ENCODE data around the gene TMEM50B. TPM values are rescaled to one million over a fixed set of nuclear protein-coding genes. Genes with fewer than 3 reads are reported as not detected.
"Not testable (repeated sequence)": the region's sequence is repeated elsewhere in the genome, so short reads cannot be mapped to it uniquely, and the experiment has no call there.

The TMEM50B gene
- total RNA-seq, 1 experiment from 2014 or later, result 8.0 TPM

- peak; percentile 30 for DNase-seq (ENCODE audit: low spot score)
Measured at GRCh38 chr21:33478935-33479678, 667 bp downstream of the TMEM50B start.

- DNase-seq (ENCODE audit: low spot score), result no peak
Measured at GRCh38 chr21:33478182-33478581, 1.6 kb downstream of the TMEM50B start.

DNA sequence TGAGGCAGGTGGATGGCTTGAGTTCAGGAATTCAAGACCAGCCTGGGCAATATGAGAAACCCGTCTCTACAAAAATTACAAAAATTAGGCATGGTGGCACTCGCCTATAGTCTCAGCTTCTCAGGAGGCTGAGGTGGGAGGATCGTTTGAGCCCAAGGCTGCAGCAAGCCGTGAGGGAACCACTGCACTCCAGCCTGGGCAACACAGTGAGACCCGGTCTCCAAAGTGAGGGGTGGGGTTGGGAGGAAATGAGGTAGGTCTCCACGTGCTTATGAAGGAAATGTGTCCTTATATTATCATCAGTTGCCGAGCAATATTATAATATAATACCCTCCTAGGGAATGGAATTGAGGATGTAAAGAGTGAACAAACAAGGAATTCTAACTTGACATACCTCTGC lies 2.7 kb downstream of the TMEM50B start:
- no peak for DNase-seq (ENCODE audit: low spot score)

DNA sequence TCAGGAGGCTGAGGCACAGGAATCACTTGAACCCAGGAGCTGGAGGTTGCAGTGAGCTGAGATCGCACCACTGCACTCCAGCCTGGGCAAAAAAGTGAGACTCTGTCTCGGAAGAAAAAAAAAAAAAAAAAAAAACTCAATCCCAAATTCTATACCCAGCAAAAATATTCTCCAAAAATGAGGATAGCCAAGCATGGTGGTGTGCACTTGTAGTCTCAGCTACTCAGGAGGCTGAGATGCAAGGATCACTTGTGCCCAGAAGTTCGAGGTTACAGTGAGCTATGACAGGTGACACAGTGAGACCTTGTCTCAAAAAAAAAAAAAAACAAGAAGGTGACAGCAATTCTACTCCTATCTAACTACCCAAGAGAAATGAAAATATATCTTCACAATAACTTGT lies 6.4 kb downstream of the TMEM50B start:
- DNase-seq (ENCODE audit: low spot score), result no peak

GRCh38 chr21:33470701-33471100 lies 9.1 kb downstream of the TMEM50B start:
- DNase-seq (ENCODE audit: low spot score), result no peak

DNA sequence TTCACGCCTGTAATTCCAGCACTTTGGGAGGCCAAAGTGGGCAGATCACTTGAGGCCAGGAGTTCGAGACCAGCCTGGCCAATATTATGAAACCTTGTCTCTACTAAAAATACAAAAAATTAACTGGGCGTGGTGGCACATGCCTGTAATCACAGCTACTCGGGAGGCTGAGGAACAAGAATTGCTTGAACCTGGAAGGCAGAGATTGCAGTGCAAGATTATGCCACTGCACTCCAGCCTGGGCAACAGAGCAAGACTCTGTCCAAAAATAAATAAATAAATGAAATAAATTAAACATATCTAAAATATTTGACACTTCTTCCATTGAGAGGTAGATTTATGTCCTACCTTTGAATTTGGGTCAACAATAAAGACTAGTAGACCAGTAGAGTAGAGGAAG lies 10.6 kb downstream of the TMEM50B start:
- DNase-seq (ENCODE audit: low spot score), result not testable (repeated sequence)

GRCh38 chr21:33461538-33462250 lies 18.1 kb downstream of the TMEM50B start:
- DNase-seq (ENCODE audit: low spot score), result no peak

GRCh38 chr21:33458861-33459260 lies 20.9 kb downstream of the TMEM50B start:
- no peak for DNase-seq (ENCODE audit: low spot score)

DNA sequence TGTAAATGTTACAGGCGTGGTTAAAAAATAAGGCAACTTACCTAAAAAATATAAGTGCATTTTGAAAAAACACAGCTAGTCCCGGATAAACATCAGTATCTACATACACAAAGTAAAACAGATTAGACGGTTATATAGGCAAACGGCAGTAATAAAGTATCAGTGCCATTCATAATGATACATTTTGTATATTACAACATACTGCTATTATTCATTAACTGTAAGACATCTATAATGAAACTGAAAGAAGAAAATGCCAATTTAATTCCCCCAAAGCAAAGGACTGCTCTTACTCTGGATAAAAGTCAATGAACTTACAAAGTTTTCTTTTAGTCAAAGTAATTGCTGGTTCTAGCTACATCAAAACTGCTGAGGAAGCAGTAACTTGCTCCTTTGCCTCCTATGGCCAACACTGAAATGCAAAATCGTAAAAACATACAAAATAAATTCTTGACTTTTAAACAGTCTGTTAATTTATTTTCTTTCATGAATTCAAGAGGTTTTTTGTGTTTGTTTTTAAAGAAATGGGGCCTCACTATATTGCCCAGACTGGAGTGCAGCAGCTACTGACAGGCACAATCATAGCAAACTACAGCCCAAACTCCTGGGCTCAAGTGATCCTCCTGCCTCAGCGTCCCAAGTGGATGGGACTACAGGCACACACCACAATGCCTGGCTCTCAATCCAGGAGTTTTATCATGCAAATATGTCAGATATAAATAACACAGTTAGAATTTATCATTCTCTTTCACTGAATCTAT lies 23.9 kb downstream of the TMEM50B start:
- no peak for DNase-seq (ENCODE audit: low spot score)

DNA sequence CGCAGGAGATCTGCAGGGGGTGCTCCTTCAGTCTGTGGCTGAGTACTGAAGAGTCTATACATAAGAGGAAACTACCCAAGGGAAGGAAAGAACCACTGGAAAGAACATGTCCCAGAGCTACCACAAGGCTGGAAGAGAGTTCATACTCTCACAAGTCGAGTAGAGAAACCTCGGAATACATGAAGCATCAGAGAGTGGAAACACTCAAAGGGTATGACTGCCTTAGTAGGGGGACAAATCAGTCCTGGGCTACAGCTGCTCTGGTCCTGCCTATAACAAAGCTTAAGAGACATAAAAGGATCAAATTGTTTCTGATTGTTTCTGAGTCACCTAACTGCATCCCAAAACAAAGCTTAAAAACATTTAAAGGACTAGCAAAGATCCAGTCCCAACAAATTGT lies 27.4 kb downstream of the TMEM50B start:
- DNase-seq (ENCODE audit: low spot score), result no peak

DNA sequence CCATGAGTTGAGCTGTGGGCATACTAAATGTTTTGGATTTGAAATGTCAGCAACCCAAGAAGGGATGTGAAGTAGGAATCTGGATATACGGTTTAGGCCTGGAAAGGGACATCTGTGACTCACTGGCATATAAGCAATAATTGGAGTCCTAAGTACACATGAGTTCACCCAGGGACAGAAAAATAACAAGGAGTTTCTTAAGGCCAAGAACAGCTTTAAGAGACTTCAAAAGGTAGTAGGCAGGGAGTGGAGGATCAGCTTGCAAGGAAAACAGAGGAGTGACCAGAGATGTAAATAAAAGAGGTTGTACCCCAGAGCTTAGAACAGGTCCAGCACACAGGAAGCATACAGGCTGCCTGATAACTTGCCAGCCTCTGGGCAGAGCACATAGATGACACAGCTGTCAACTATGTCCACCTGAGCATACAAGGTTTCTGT lies 28.1 kb downstream of the TMEM50B start:
- DNase-seq (ENCODE audit: low spot score), result peak; percentile 13

GRCh38 chr21:33449616-33450015 lies 30.2 kb downstream of the TMEM50B start:
- no peak for DNase-seq (ENCODE audit: low spot score)

- DNase-seq (ENCODE audit: low spot score), result not testable (repeated sequence)
Measured at GRCh38 chr21:33446620-33447019, 33.2 kb downstream of the TMEM50B start.

GRCh38 chr21:33444499-33444898 lies 35.3 kb downstream of the TMEM50B start:
- no peak for DNase-seq (ENCODE audit: low spot score)

- no peak for DNase-seq (ENCODE audit: low spot score)
Measured at GRCh38 chr21:33443194-33443593, 36.6 kb downstream of the TMEM50B start.

DNA sequence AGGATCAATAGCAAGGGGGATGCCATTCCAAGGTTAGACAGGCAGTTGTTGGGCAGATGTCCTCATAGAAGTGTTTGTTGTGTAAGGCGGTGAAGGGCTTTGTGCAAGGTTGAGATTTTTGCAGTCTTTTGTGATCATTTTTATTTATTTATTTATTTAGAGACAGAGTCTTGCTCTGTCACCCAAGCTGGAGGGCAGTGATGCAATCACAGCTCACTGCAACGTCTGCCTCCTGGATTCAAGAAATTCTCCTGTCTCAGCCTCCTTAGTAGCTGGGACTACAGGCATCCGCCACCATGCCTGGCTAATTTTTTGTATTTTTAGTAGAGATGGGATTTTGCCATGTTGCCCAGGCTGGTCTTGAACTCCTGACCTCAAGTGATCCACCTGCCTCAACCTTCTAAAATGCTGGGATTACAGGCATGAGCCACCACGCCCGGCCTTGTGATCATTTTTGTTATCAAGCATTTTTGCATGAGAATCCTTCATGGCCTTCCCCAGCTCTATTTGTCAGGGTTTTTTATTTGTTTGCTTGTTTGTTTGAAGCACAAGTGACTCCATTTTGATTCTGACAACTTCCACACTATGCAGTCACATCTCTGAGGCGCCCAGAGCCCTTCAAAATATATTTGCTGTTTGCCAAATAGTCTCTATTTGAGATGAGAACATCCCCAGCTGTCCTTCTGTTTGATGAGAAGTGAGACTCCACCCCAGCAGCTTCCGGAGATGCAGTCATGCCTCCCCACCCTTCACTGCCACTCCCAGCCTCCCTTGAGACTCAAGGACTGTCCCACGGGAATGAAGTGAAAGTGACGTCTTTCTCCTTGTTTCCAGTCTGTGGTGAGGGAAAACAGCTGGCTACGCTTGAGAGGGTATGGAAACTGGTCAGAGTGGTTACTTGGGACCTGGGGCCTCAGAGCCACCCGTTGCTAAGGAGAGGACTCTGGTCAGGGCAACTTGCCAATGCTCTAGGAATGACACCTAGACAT lies 38.0 kb downstream of the TMEM50B start:
- DNase-seq (ENCODE audit: low spot score), result peak; percentile 59

DNA sequence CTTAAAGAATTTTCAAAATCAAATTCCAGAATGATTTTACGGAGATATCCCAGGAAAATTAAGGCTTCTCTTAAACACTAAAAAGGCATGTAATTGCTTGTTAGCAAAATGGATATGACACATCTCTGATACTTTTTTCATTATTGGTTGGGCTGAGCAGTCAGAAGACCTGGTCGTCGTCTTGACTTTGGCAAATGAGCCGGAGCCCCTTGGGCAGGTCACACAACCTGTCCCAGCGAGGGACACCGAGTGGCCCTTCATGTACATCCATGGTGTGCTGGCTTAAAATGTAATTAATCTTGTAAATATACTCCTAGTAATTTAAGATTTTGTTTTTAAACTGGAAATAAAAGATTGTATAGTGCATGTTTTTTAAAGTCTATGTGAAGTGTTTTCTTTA lies 42.6 kb downstream of the TMEM50B start:
- DNase-seq (ENCODE audit: low spot score), result no peak

GRCh38 chr21:33434770-33435360 lies 44.9 kb downstream of the TMEM50B start:
- peak; percentile 14 for DNase-seq (ENCODE audit: low spot score)

DNA sequence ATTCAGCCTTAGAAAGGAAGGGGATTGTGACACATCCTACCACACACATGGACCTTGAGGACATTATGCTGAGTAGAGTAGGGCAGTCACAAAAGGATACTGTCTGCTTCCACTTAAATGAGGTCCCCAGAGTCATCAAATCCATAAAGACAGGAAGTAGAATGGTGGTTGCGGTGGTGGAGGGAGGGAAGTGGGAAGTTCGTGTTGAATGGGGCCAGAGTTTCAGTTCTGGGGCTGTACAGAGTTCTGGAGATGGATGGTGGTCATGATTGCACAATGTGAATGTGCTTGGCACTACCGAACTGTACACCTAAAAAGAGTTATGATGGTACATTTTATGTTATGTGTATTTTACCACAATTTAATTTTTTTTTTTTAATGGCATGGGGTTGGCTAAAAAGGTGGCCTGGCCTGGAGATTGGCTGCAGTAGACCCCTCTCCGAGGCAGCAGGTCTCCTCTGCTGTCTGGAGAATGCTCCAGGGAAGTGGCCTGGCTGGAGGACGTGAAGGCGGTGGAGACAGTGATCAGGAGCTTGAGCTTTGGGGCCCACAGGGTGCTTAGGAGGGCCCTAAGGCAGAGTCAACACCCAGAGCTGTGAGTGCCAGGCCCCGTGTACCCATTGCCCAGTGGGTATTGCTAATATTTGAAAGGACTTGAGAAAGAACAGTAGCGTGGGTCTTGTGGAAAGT lies 46.2 kb downstream of the TMEM50B start:
- DNase-seq (ENCODE audit: low spot score), result no peak

DNA sequence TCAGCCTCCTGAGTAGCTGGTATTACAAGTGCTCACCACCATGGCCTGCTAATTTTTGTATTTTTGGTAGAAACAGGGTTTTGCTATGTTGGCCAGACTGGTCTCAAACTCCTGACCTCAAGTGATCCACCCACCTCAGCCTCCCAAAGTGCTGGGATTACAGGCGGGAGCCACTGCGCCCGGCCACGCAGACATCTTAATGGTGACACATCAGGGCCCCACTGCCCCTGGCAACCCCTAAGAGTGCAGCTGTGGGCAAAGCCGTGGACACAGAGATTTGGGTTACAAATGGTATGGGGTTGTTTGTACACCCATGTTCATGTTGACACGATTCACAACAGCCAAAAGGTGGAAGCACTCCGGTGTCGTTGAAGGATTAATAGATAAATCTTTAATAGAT lies 46.8 kb downstream of the TMEM50B start:
- DNase-seq (ENCODE audit: low spot score), result no peak

Data from HT-29 (cell line).